HUDEP-2 (cell line): Measurements from ENCODE around the gene SFT2D3.

Experiments
- DNase-seq, 76 experiments: peaks; one replicate each; lab custom pipeline; 2025; ENCODE audit not compliant: unreplicated experiment in 76 of 76; lab: John Stamatoyannopoulos, UW

The SFT2D3 gene

DNA sequence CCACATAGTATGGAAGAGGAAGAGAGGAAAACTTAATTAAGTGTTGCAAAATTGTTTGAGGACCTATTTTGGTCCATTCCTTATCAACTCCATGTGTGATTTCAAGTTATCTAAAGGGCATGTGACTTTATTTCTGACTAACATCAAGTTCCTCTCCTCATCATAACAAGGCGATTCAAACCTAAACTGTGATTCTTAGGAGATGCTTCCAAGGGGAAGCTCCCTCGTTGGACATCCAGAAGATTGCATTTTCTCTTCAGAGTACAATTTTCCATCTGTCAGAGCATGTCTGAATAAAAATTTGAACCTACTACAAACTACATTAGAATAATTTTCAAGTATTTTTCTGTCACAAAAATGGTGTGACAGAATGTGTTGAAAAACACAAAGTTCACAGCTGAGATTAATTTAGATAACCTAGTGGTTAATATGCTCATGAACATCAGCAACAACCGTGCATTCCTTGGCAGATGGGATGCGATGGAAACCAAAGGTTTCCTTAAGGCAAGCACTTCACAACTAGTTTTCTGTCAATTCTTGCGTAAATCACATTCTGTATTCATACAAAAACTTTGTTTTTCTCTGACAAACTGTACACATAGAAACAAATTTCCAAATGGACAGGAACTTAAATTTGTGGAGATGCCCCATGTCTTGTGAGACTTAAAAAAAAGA is 4.2 kb downstream of the SFT2D3 start:
- DNase-seq, result no peak

GRCh38 chr2:127706215-127706990 is 5.1 kb downstream of the SFT2D3 start:
- DNase-seq, result no peak

DNA sequence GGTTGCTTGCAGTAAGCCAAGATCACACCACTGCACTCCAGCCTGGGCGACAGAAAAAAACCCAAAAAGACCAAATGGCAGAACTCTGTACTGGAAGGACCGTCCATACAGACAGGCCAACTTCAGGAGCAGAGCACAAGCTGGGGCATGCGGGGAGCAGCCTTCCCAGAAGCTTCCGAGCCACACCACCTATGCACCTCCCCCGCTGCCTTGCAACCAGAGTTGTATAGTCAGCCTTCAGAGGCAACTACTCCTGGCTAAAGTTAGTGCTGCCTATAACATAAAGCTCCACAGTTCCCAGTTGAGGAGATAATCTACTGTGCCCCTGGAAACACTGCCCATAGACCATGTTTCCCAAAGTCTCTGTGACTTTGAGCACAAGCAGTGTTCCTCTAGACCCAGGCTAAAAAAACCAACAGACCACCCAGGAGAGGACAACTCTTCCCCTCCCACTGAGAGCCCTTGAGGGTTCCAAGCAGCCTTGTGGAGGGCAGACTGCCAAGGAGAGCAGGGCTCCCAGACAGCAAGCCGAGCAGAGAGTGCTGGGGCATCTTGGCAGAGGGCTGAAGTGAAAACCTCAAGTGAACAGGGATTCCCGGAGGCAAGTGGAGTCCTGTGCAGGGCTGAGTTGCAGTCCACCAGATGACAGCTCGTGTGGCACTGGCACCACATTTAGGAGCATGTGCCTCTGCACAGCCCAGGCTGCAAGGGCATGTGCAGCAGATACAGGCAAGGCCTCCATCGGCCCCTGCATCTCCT is 6.8 kb downstream of the SFT2D3 start:
- DNase-seq, result no peak

DNA sequence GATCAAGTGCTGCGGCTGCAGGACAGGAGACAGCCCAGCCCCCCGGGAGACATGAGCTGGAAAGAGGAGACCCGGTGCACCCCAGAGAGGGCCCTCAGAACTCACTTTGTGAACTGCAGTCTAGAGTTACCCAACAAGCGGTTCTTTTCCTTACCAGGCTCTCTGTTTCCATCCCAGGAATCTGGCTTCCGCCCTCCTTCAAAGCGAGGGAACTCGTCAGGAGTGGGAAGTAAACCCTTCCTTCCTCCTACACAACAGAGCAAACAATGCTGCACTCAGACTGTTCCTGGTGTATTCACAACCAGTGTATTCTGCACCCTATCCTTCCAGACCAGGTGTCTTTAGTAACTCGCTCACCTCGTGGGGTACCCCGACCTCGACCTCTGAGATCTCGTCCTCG is 8.0 kb downstream of the SFT2D3 start:
- no peak for DNase-seq

DNA sequence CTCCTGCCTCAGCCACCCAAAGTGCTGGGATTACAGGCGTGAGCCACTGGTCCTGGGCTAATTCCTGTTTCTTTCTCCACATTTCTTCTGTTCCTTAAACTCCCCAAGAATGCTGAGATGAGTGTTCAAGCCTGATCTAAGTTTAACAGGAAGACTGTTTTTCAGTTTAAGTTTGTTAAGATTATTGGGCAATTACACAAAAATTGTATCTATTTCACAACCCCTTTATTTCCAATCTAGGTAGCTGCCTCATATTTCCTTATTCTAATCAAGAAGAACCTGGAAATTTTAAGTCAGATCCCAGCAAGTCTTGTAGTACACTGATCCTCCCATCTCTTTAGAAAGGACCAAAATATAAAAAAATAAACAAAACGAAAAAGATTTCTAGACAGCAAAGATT is 11.7 kb downstream of the SFT2D3 start:
- DNase-seq, result no peak

DNA sequence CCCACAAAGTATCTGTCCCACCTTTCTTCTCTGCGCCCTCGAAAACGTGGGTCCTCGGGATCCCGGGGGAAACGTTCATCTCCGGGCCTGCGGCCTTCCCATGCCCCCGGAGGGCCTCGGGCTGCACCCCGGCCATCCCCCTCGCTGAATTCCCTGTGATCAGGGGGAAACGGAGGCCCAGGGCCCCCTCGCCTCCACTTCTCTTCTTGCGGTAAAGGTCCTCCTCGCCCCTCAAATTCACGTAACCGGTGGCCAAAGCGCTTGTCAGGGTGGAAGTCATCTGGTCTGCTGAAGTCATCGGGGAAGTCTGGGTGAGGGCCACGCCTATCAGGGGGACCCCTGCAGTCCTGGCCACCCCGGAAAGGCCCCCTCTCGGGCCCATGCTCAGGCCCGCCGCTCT is 12.3 kb downstream of the SFT2D3 start:
- no peak for DNase-seq

- no peak for DNase-seq
Measured at GRCh38 chr2:127715778-127716449, 14.6 kb downstream of the SFT2D3 start.

- DNase-seq, result no peak
Measured at GRCh38 chr2:127718271-127718670, 17.0 kb downstream of the SFT2D3 start.

GRCh38 chr2:127719301-127720218 is 18.3 kb downstream of the SFT2D3 start:
- no peak for DNase-seq

- DNase-seq, result no peak
Measured at GRCh38 chr2:127721311-127721977, 20.1 kb downstream of the SFT2D3 start.

GRCh38 chr2:127721978-127722355 is 20.7 kb downstream of the SFT2D3 start:
- DNase-seq, result no peak

DNA sequence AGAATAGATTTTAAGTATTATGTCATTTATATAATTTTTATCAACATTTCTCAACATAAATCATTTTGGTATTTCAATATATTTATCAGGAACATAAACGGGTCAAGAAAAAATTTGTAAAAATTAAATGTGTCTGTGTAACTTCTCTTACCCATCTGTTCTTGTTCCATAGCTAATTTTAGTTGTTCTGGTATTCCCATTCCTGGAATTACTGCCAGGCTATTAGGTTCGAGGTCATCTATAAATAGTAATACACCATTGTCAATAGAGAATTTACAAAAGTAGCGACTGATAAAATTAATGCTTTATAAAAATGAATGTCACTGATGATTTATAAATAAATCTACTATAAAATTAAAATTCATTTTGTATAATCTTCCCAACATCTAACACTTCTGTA is 21.5 kb downstream of the SFT2D3 start:
- no peak for DNase-seq

GRCh38 chr2:127726158-127726880 is 25.0 kb downstream of the SFT2D3 start:
- no peak for DNase-seq

DNA sequence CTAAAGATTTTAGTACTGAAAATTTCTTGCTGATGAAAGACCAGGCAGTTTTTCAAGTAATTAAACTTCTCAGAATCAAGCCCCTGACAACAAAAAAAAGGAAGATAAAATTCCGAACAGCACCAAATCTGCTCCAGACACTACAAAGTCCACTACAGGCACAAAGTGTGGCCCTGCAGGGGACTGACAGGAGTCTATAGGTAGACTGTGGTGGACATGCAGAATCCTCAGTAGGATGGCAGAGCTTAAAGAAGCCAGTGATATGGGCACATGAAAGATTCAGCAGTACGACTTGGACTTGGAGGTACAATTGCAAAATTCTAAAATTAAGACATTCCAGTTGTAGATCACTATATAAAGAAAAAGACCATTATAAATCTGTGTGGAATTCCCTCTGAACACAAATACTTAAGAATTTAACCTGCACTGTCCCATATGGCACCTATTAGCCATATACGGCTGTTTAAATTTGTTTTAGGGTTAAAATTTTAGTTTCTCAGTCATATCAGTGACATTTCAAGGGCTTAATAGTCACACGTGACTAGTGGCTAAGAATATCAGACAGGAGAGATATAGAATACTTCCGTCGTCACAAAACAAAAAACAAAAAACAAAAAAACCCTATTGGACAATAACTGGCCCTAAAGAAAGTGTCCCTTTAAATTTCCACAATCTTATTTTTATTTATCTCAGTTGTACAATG is 32.0 kb downstream of the SFT2D3 start:
- no peak for DNase-seq

DNA sequence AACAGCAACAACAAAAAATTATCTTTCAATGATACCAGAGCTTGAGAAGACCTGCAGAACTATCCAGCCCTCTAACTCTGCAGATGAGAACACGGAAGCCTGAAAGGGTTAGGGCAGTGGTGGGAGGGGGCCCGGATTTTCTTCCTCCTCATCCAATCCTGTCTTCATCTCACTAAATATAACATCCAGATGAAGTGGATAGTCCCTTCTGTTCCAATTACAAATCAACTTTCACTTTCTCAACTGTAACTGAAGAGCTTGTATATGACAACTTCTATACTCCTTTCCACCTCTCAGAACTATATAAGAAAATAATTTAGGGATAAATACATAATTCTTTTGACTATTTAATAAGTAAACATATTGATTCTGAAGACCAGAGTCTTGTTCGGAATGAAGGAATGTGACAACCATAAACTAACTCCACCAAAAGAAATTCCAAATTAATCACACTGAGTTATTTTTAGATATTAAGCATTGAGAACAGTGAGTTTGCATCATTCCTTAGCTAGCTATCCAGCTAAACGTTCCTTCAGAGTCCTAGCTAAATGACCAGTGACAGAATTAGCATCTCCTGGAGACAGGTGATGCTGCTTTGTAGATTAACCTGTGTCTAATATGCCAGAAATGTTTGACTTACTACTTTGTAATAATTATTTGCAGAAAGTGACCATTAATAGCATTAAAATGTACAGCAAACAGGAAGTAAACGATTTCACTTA is 32.7 kb downstream of the SFT2D3 start:
- no peak for DNase-seq

DNA sequence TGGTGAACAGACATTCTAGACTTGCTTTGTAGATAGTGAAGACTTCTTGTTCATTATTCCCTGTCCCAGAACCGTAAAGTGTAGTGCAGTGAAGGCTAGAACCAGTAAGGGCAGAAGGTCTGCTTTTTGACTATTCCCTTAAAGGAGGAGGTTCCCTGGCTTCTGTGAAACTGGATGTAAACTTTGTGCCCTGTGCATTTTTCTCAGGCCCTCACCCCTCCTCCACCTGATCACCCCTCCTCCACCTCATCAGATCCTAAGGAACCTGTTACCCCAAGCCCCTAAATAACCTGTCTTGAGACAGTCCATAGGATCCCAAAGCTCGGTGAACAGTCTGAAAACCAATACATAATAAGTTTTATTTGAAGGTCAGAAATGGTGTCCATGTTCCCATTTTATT is 33.7 kb downstream of the SFT2D3 start:
- DNase-seq, result no peak

DNA sequence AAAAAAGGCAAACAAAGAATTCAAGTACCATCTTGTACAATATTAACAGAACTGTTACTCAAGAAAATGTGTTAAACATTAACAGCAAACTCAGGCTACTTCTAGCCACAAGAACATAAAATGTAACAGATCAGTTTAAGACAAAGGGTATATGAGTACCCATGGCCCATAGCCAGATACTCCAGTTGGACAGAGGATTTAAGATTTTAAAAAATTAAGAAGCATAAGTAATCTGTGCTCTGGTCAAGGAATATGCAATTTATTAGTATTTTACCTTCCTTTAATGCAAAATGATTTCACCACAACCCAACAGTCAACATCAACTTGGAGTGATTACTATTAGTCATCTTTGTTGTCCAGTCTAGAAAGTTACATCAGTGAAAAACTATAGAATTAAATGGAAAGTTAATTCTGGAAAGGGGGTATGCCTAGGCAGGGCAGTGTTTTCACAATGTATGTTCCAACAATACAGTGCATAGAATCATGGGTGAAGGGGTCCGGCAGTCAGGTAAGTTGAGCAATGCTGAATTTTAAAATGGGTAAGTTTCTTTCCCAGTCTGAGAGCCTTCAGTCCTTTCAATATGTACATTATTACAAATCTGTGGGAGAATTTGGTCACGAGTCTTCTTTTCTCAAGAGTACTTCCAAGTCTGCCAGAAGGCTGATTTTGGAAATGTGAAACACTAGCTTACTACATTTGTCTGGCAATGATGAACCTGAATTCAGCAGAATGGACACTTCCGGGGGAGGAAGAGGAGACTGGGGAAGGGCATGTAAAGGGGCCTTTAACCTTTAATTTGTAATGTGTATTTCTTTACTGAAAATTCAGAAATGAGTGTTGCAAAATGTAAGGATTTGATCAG is 34.5 kb downstream of the SFT2D3 start:
- DNase-seq, result no peak
